K562 (cell line): ENCODE data around the gene MOSPD2. TPM values are rescaled to one million over a fixed set of nuclear protein-coding genes. Genes with fewer than 3 reads are reported as not detected.

Experiments used
- ATAC-seq: fragments of 200-7000 bp; cut with Tn5 transposase; 3 replicates; pipeline ENCODE4 v1.9.1; 2020; ENCODE audit warnings: moderate library complexity
- BruUV-seq: library from RNA; stranded (reverse); fragments of 400-500 nt; replicated peaks from 2 replicates; lab custom pipeline; 2021; lab: Mats Ljungman, UMichigan
- CTCF ChIA-PET: fragments of 300-600 bp; formaldehyde crosslinking; extraction: SDS; loops from one replicate; lab custom pipeline; 2021; ENCODE audit warnings: low intra/inter-chr PET ratio; lab: Yijun Ruan, JAX
- POLR2A ChIA-PET: fragments of 300-600, 350-650 bp; sonication (Branson Sonifier 250); formaldehyde crosslinking; extraction: SDS; loops from one replicate; lab custom pipeline; 2021; ENCODE audit warnings: antibody characterized with exemption, inconsistent platforms; lab: Yijun Ruan, JAX
- DNase-seq, 4 experiments: peaks; one replicate each; pipeline versions ENCODE4 v3.0.0 to v3.0.0-alpha.2; 2011 to 2018; ENCODE audit warnings: low spot score in 3 of 4, mixed read lengths in 3 of 4; ENCODE audit errors: extremely low read depth in 1 of 4
- FAIRE-seq: peaks from 2 replicates; lab custom pipeline; 2011; peaks lifted over from hg19 to GRCh38; lab: Jason Lieb, UNC
- H2AFZ ChIP-seq: 2 replicates; pipeline ENCODE4 v1.6.0; 2011; ENCODE audit warnings: low read depth, low read length, control low read depth, inconsistent platforms
- H3K27ac ChIP-seq: fragments of 200-600 bp; 3 replicates; pipeline ENCODE4 v1.8.0; 2011; ENCODE audit warnings: low read depth, mild to moderate bottlenecking, control low read depth, inconsistent platforms, low read length, moderate library complexity, mixed read lengths; ENCODE audit errors: extremely low read depth
- H3K27me3 ChIP-seq, 2 experiments: fragments of 300-600 bp in 1 of 2; 2 replicates in 1 of 2; 3 replicates in 1 of 2; pipeline versions ENCODE4 v1.6.0 to v1.8.0; 2011; ENCODE audit warnings: inconsistent platforms in 2 of 2, low read length in 2 of 2, mild to moderate bottlenecking in 1 of 2, mixed read lengths in 1 of 2, moderate library complexity in 1 of 2; ENCODE audit not compliant: control insufficient read depth in 2 of 2, insufficient read depth in 2 of 2
- H3K36me3 ChIP-seq: fragments of 300-600 bp; 3 replicates; pipeline ENCODE4 v1.8.0; 2011; ENCODE audit warnings: mild to moderate bottlenecking, low read length, inconsistent platforms; ENCODE audit not compliant: control insufficient read depth, insufficient read depth
- H3K4me1 ChIP-seq, 2 experiments: fragments of 200-600 bp in 1 of 2; replicated peaks in 1 of 2; 2 replicates in 1 of 2; 3 replicates in 1 of 2; pipeline versions ENCODE4 v1.5.1 to v1.8.0; 2011; ENCODE audit warnings: inconsistent platforms in 2 of 2, low read length in 2 of 2, mild to moderate bottlenecking in 1 of 2, mixed read lengths in 1 of 2, moderate library complexity in 1 of 2; ENCODE audit not compliant: control insufficient read depth in 2 of 2, insufficient read depth in 2 of 2
- H3K4me2 ChIP-seq: 2 replicates; pipeline ENCODE4 v1.6.1; 2011; ENCODE audit warnings: low read length, control low read depth, inconsistent platforms, mixed read lengths; ENCODE audit not compliant: insufficient read depth
- H3K4me3 ChIP-seq: fragments of 200-600 bp; sonication (generic), shearing (Covaris generic); 2 replicates; pipeline ENCODE4 v1.5.1; 2016; ENCODE audit warnings: control low read depth, inconsistent platforms
- H3K79me2 ChIP-seq: fragments of 200-600 bp; 3 replicates; pipeline ENCODE4 v1.8.0; 2011; ENCODE audit warnings: low read length, inconsistent platforms; ENCODE audit not compliant: control insufficient read depth, insufficient read depth
- H3K9ac ChIP-seq, 2 experiments: 2 replicates each; pipeline versions ENCODE4 v1.6.0 to v1.6.1; 2011; ENCODE audit warnings: low read depth in 2 of 2, low read length in 2 of 2, control low read depth in 1 of 2, inconsistent platforms in 1 of 2, mild to moderate bottlenecking in 1 of 2, mixed read lengths in 1 of 2; ENCODE audit not compliant: insufficient read depth in 1 of 2
- H3K9me1 ChIP-seq: one replicate; pipeline ENCODE4 v1.6.0; 2011; ENCODE audit warnings: inconsistent platforms, mild to moderate bottlenecking, low read length, moderate library complexity; ENCODE audit not compliant: control insufficient read depth, insufficient read depth
- H3K9me3 ChIP-seq: replicated peaks from 2 replicates; pipeline ENCODE4 v1.5.1; 2011; ENCODE audit warnings: low read depth, low read length, inconsistent platforms; ENCODE audit not compliant: control insufficient read depth, insufficient read depth
- H4K20me1 ChIP-seq: replicated peaks from 2 replicates; pipeline ENCODE4 v1.6.1; 2011; ENCODE audit warnings: low read length, inconsistent platforms, mixed read lengths; ENCODE audit not compliant: control insufficient read depth, insufficient read depth
- JUN ChIP-seq, 2 experiments: sonication (generic) in 1 of 2; formaldehyde crosslinking in 1 of 2; IDR thresholded peaks; 2 replicates each; pipeline versions ENCODE4 v1.6.1 to v1.8.0; 2012 to 2022; ENCODE audit warnings: borderline replicate concordance in 2 of 2, mild to moderate bottlenecking in 2 of 2, improper control_type of control experiment in 1 of 2, low read depth in 1 of 2, low read length in 1 of 2, missing genetic modification reagents in 1 of 2
- PCBP2 ChIP-seq: fragments of 200-400 bp; formaldehyde crosslinking; IDR thresholded peaks from 2 replicates; pipeline ENCODE4 v1.6.1; 2018; ENCODE audit warnings: low read length, low read depth, mild to moderate bottlenecking, moderate library complexity; ENCODE audit not compliant: poor library complexity, severe bottlenecking
- PML ChIP-seq: IDR thresholded peaks from 2 replicates; pipeline ENCODE4 v1.6.1; 2012; ENCODE audit warnings: low read length, inconsistent platforms
- POLR2G ChIP-seq: fragments of 200-400 bp; formaldehyde crosslinking; IDR thresholded peaks from 2 replicates; pipeline ENCODE4 v1.6.1; 2017; ENCODE audit warnings: low read depth, mild to moderate bottlenecking, antibody characterized with exemption, low read length, moderate library complexity
- RBM22 ChIP-seq: fragments of 200-400 bp; formaldehyde crosslinking; IDR thresholded peaks from 2 replicates; pipeline ENCODE4 v1.6.1; 2018; ENCODE audit warnings: low read length, low read depth; ENCODE audit not compliant: poor library complexity, severe bottlenecking
- RFX5 ChIP-seq: IDR thresholded peaks from 2 replicates; pipeline ENCODE4 v1.6.1; 2011; ENCODE audit warnings: low read depth, mild to moderate bottlenecking, improper control_type of control experiment, low read length
- SMAD2 ChIP-seq: fragments of 150-350 bp; IDR thresholded peaks from 2 replicates; pipeline ENCODE4 v1.6.1; 2014; ENCODE audit warnings: low read depth, mild to moderate bottlenecking, low read length
- WGBS: fragments of 100-300 bp; shearing (Covaris generic); methylation state at CpG from one replicate; pipeline ENCODE4 v1.1.6; 2016; ENCODE audit warnings: low coverage, mixed read lengths; ENCODE audit not compliant: insufficient coverage; ENCODE audit errors: missing lambda C conversion rate; 5-methylcytosine and 5-hydroxymethylcytosine counted together
- in situ Hi-C: fragments of 300-500 bp; cut with MboI; formaldehyde crosslinking; loops from 4 replicates; pipeline ENCODE4 v1.15.0; 2018; ENCODE audit warnings: inconsistent platforms, mixed read lengths
- intact Hi-C: fragments of 100-400 bp; cut with micrococcal nuclease; formaldehyde crosslinking; loops from 2 replicates; pipeline ENCODE4 v1.14.2; 2022
- polyA plus RNA-seq, 8 experiments: library from polyadenylated mRNA; depleted of rRNA in 4 of 8; stranded (reverse) in 5 of 8; unstranded in 3 of 8; fragments of >200 nt; fragmentation: Nextera tagmentation in 2 of 8; fragmentation: Illumina TruSeq in 1 of 8; extraction: Ambion mirVana in 2 of 8; extraction: Trizol in 1 of 8; gene quantifications; 2 replicates each; pipeline versions ENCODE4 v1.2.1 to v1.2.3, GENCODE V29; 2011 to 2014; ENCODE audit warnings: inconsistent platforms in 1 of 8, missing spikeins in 1 of 8
- total RNA-seq, 7 experiments: library from RNA; depleted of rRNA in 6 of 7; stranded (reverse); fragments of >200 nt in 6 of 7; fragmentation: Illumina TruSeq in 2 of 7; extraction: Trizol in 2 of 7; gene quantifications; 2 replicates each; pipeline versions ENCODE4 v1.2.1 to v1.2.3, GENCODE V29; 2011 to 2021; ENCODE audit warnings: low replicate concordance in 1 of 7
- TF ChIP-seq, protein P1 (sequence below): fragments of 250-450 bp; sonication (Bioruptor Pico); IDR thresholded peaks from 2 replicates; pipeline ENCODE4 v1.5.0; 2022; ENCODE audit warnings: mild to moderate bottlenecking

The MOSPD2 gene
- total and polyA plus RNA-seq, 9 of the 15 experiments (the other 6 are each of a cell fraction or from before 2014, with no cell fraction given), result 3.9 to 12.2 (median 9.2) TPM

DNA sequence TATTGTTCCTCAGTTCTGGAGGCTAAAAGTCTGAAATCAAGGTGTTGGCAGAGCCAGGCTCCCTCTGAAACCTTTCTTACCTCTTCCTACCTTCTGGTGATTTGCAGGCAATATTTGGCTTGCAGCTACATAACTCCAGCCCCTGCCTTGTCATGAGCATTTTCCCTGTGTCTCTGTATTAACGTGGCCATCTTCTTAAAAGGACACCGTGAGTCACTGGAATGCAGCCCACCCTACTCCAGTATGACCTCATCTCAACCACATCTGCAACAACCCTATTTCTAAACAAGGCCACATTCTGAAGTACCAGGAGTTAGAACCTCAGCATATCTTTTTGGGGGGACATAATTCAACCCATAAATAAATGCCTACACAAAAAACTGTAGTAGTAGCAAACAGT lies 41.1 kb upstream of the MOSPD2 start:
- no TSS peak for BruUV-seq
- no peaks in the 10 kb centered on the region for H3K27me3 ChIP-seq
- no peaks in the 10 kb centered on the region for H3K9me1 ChIP-seq
- DNase-seq, result no peak
- WGBS, result 67% methylated on average over 2 of the region's 2 CpGs
- ATAC-seq, result no peak
- no peaks in the 10 kb centered on the region for H4K20me1 ChIP-seq
- no peak overlapping the region for H3K9ac ChIP-seq
- H3K4me2 ChIP-seq, result no peak overlapping the region
- H3K9me3 ChIP-seq, result no peaks in the 10 kb centered on the region
- ChIA-PET POLR2A (no interaction called here), CTCF (no interaction called here)
- peaks cover 18% of the 10 kb centered on the region; the same call in 2 of the 3 replicates for H3K36me3 ChIP-seq
- no peaks in the 10 kb centered on the region for H3K4me1 ChIP-seq
- no peak for TF ChIP-seq PML
- TF ChIP-seq RFX5, result no peak
- TF ChIP-seq SMAD2, result no peak
- TF ChIP-seq POLR2G, result no peak
- no peak for TF ChIP-seq PCBP2
- TF ChIP-seq JUN (IDR thresholded peaks at IDR 0.05; ENCODE audit: borderline replicate concordance, low read depth, low read length), result no peak
- TF ChIP-seq JUN (CRISPR knock-in tag; IDR thresholded peaks at IDR 0.05; ENCODE audit: borderline replicate concordance), result no peak
- no peak for TF ChIP-seq RBM22
- TF ChIP-seq, protein P1, sequence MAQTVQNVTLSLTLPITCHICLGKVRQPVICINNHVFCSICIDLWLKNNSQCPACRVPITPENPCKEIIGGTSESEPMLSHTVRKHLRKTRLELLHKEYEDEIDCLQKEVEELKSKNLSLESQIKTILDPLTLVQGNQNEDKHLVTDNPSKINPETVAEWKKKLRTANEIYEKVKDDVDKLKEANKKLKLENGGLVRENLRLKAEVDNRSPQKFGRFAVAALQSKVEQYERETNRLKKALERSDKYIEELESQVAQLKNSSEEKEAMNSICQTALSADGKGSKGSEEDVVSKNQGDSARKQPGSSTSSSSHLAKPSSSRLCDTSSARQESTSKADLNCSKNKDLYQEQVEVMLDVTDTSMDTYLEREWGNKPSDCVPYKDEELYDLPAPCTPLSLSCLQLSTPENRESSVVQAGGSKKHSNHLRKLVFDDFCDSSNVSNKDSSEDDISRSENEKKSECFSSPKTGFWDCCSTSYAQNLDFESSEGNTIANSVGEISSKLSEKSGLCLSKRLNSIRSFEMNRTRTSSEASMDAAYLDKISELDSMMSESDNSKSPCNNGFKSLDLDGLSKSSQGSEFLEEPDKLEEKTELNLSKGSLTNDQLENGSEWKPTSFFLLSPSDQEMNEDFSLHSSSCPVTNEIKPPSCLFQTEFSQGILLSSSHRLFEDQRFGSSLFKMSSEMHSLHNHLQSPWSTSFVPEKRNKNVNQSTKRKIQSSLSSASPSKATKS (CRISPR knock-in tag), result no peak
- intact Hi-C loops (no loop called here), in situ Hi-C loops (no loop called here)
- H3K4me3 ChIP-seq, result no peak overlapping the region
- H3K79me2 ChIP-seq, result no peaks in the 10 kb centered on the region
- no peak overlapping the region for H3K27ac ChIP-seq
- no peak for FAIRE-seq
- no peak overlapping the region for H2AFZ ChIP-seq
